ENCODE data around the gene ARAF. TPM values are rescaled to one million over a fixed set of nuclear protein-coding genes. Genes with fewer than 3 reads are reported as not detected.

Gene ARAF
- total and polyA plus RNA-seq, 2 of the 8 experiments (the other 6 are each of a cell fraction or from before 2014, with no cell fraction given), result 39.0 to 45.2 TPM

- Histone ChIP-seq H4K8ac (ENCODE audit: extremely low read depth, insufficient read depth, low read length) (no peak overlapping the region), H3K4ac (replicated peaks; ENCODE audit: insufficient read length, low read depth, low read length) (no peak overlapping the region), H3K4me3 (ENCODE audit: extremely low read depth in 1 of 4, insufficient read depth in 2 of 4, low read depth in 3 of 4, low read length in 4 of 4) (no peak overlapping the region), H3K27ac (ENCODE audit: low read depth, low read length) (no peak overlapping the region), H2AFZ (ENCODE audit: low read length) (no peak overlapping the region), H4K20me1 (replicated peaks in 1 of 2; ENCODE audit: control insufficient read depth in 1 of 2, insufficient read depth in 2 of 2, low read length in 2 of 2) (no peaks in the 10 kb centered on the region), H3K9ac (replicated peaks in 1 of 4; ENCODE audit: extremely low read depth in 1 of 4, low read depth in 3 of 4, low read length in 3 of 4) (no peak overlapping the region), H3K14ac (ENCODE audit: insufficient read length) (no peak overlapping the region), H3K18ac (ENCODE audit: extremely low read depth, low read length) (no peak overlapping the region), H2BK20ac (ENCODE audit: low read length) (no peak overlapping the region), H3K23ac (ENCODE audit: insufficient read length) (no peak overlapping the region), H3K36me3 (ENCODE audit: control insufficient read depth in 2 of 4, insufficient read depth in 4 of 4, low read length in 3 of 4) (peaks cover 0 to 21% (median 11%) of the 10 kb centered on the region in 4 experiments; a peak in 4 of 8 replicates), H3K23me2 (ENCODE audit: low read depth, low read length) (peaks cover 7% of the 10 kb centered on the region; the same call in 1 of the 2 replicates), H3K79me1 (ENCODE audit: low read depth, low read length) (no peaks in the 10 kb centered on the region), H2BK120ac (replicated peaks; ENCODE audit: low read depth, low read length) (no peak overlapping the region), H3K56ac (replicated peaks; ENCODE audit: insufficient read length, low read depth, low read length) (no peak overlapping the region), H3K9me3 (ENCODE audit: insufficient read depth in 2 of 2, low read depth in 1 of 2, low read length in 1 of 2) (no peaks in the 10 kb centered on the region), H2BK12ac (ENCODE audit: low read depth, low read length) (no peak overlapping the region), H4K5ac (ENCODE audit: insufficient read length, low read depth, low read length) (no peak overlapping the region), H2AK5ac (ENCODE audit: low read depth, low read length) (no peak overlapping the region), H3K79me2 (ENCODE audit: control insufficient read depth in 1 of 2, insufficient read depth in 2 of 2, low read length in 2 of 2) (no peaks in the 10 kb centered on the region), H4K91ac (replicated peaks; ENCODE audit: insufficient read length, low read length) (no peak overlapping the region), H3K27me3 (replicated peaks in 1 of 4; ENCODE audit: control insufficient read depth in 3 of 4, extremely low read depth in 1 of 4, insufficient read depth in 3 of 4, low read length in 3 of 4) (no peaks in the 10 kb centered on the region), H2BK5ac (ENCODE audit: low read depth, low read length) (no peak overlapping the region), H3K4me2 (ENCODE audit: insufficient read depth in 1 of 2, low read depth in 2 of 2, low read length in 2 of 2) (no peak overlapping the region), H3K4me1 (replicated peaks in 1 of 4; ENCODE audit: control insufficient read depth in 3 of 4, insufficient read depth in 4 of 4, low read length in 3 of 4) (peaks cover 0 to 14% (median 7%) of the 10 kb centered on the region in 4 experiments; a peak in 5 of 7 replicates), H2BK15ac (ENCODE audit: low read length) (no peak overlapping the region)
- 99% methylated on average over 12 of the region's 13 CpGs; no CpG with 5 or more reads in 1 of the 2 experiments for WGBS, 2 experiments (ENCODE audit: extremely low coverage in 1 of 2, insufficient coverage in 1 of 2, insufficient read length in 1 of 2, insufficient replicate concordance in 2 of 2, low coverage in 1 of 2, low lambda C conversion rate in 2 of 2, missing lambda C conversion rate in 1 of 2)
- FAIRE-seq (no peak), DNase-seq (ENCODE audit: low read depth in 1 of 2, low spot score in 2 of 2) (no peak)
- ChIA-PET CTCF (ENCODE audit: partially characterized antibody) (interaction anchor here (1.7 kb wide), 1 partner anchor 72 kb away, joined by 6 read pairs; no protein-coding TSS in a partner anchor), POLR2A (ENCODE audit: partially characterized antibody) (interaction anchor here (0.8 to 2.3 kb wide), 4 partner anchors 9 to 53 kb away, joined by 3 to 9 read pairs (median 4); partner anchors contain the start of gene TIMP1)
- no peak for TF ChIP-seq TEAD4 (IDR thresholded peaks at IDR 0.05; ENCODE audit: low read depth, low read length)
- TF ChIP-seq EZH2 (IDR thresholded peaks at IDR 0.05; ENCODE audit: low read depth, low read length, severe bottlenecking), result no peak
- no peak for TF ChIP-seq POLR2A (IDR thresholded peaks at IDR 0.05; ENCODE audit: control extremely low read depth in 1 of 2, low read depth in 2 of 2, low read length in 2 of 2)
- no peak for TF ChIP-seq CHD2 (IDR thresholded peaks at IDR 0.05; ENCODE audit: low read length)
- no peak for TF ChIP-seq CREB1 (IDR thresholded peaks at IDR 0.05)
- TF ChIP-seq PHF8 (conservative IDR thresholded peaks at IDR 0.05; ENCODE audit: low read depth, low read length), result no peak
- TF ChIP-seq TAF7 (optimal IDR thresholded peaks at IDR 0.05; ENCODE audit: borderline replicate concordance, low read depth, low read length), result no peak
- no peak for TF ChIP-seq CHD1 (IDR thresholded peaks at IDR 0.05; ENCODE audit: low read depth, low read length)
- TF ChIP-seq TAF1 (IDR thresholded peaks at IDR 0.05; ENCODE audit: low read depth, low read length), result no peak
- TF ChIP-seq FOSL1 (IDR thresholded peaks at IDR 0.05; ENCODE audit: insufficient read depth, low read depth, low read length), result no peak
- TF ChIP-seq RNF2 (IDR thresholded peaks at IDR 0.05; ENCODE audit: borderline replicate concordance, low read depth, low read length, missing control alignments, poor library complexity, severe bottlenecking), result no peak
- TF ChIP-seq, protein P1, sequence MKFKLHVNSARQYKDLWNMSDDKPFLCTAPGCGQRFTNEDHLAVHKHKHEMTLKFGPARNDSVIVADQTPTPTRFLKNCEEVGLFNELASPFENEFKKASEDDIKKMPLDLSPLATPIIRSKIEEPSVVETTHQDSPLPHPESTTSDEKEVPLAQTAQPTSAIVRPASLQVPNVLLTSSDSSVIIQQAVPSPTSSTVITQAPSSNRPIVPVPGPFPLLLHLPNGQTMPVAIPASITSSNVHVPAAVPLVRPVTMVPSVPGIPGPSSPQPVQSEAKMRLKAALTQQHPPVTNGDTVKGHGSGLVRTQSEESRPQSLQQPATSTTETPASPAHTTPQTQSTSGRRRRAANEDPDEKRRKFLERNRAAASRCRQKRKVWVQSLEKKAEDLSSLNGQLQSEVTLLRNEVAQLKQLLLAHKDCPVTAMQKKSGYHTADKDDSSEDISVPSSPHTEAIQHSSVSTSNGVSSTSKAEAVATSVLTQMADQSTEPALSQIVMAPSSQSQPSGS (IDR thresholded peaks at IDR 0.05; ENCODE audit: low read length), result no peak
- no peak for TF ChIP-seq YY1 (IDR thresholded peaks at IDR 0.05; ENCODE audit: low read depth, low read length)
Observed at GRCh38 chrX:47571896-47572295, 10.9 kb downstream of the ARAF start.

All from H1 (cell line).